GM23338 (cell line): Measurements from ENCODE around the gene SRSF5. TPM values are rescaled to one million over a fixed set of nuclear protein-coding genes. Genes with fewer than 3 reads are reported as not detected.

ENCODE experiments used
- ATAC-seq: fragments of 200-7000 bp; cut with Tn5 transposase; 3 replicates; pipeline ENCODE4 v1.9.1; 2020
- DNase-seq: peaks from one replicate; pipeline ENCODE4 v3.0.0-alpha.2; 2015; ENCODE audit warnings: low spot score
- H2AFZ ChIP-seq: fragments of 200-600 bp; sonication (generic); 2 replicates; pipeline ENCODE4 v1.8.0; 2016; ENCODE audit warnings: antibody characterized with exemption, mild to moderate bottlenecking, moderate library complexity
- H3F3A ChIP-seq: fragments of 200-600 bp; sonication (generic); replicated peaks from 2 replicates; pipeline ENCODE4 v1.8.0; 2017; ENCODE audit warnings: antibody characterized with exemption, mixed run types, low read depth
- H3K27ac ChIP-seq: fragments of 200-600 bp; sonication (generic); 2 replicates; pipeline ENCODE4 v1.6.1; 2016; ENCODE audit warnings: low read depth
- H3K27me3 ChIP-seq: fragments of 200-600 bp; sonication (generic); 2 replicates; pipeline ENCODE4 v1.8.0; 2016; ENCODE audit warnings: mild to moderate bottlenecking, mixed run types, moderate library complexity; ENCODE audit not compliant: insufficient read depth
- H3K36me3 ChIP-seq: fragments of 200-600 bp; sonication (generic); 2 replicates; pipeline ENCODE4 v1.8.0; 2016; ENCODE audit warnings: mild to moderate bottlenecking; ENCODE audit not compliant: insufficient read depth
- H3K4me1 ChIP-seq: fragments of 200-600 bp; sonication (generic); 2 replicates; pipeline ENCODE4 v1.8.0; 2016; ENCODE audit warnings: mild to moderate bottlenecking, moderate library complexity; ENCODE audit not compliant: insufficient read depth
- H3K4me2 ChIP-seq: fragments of 200-600 bp; sonication (generic); 2 replicates; pipeline ENCODE4 v1.7.1; 2017; ENCODE audit warnings: mixed run types
- H3K4me3 ChIP-seq: fragments of 200-600 bp; sonication (generic); 2 replicates; pipeline ENCODE4 v1.6.1; 2016; ENCODE audit warnings: mixed run types
- H3K79me2 ChIP-seq: fragments of 200-600 bp; sonication (generic); replicated peaks from 2 replicates; pipeline ENCODE4 v1.8.0; 2017; ENCODE audit warnings: mild to moderate bottlenecking; ENCODE audit not compliant: insufficient read depth
- H3K9me2 ChIP-seq: fragments of 200-600 bp; sonication (generic); 2 replicates; pipeline ENCODE4 v1.8.0; 2017; ENCODE audit not compliant: insufficient read depth
- H4K20me1 ChIP-seq: fragments of 200-600 bp; sonication (generic); replicated peaks from 2 replicates; pipeline ENCODE4 v1.8.0; 2017; ENCODE audit warnings: mild to moderate bottlenecking; ENCODE audit not compliant: insufficient read depth
- H3K27ac Mint-ChIP-seq: 2 replicates; pipeline ENCODE4 v1.8.0; 2020; ENCODE audit warnings: inconsistent platforms, mild to moderate bottlenecking, moderate library complexity, mixed read lengths
- H3K27me3 Mint-ChIP-seq: 3 replicates; pipeline ENCODE4 v1.8.0; 2022; ENCODE audit warnings: low read depth, mild to moderate bottlenecking, moderate library complexity, mixed read lengths, inconsistent platforms; ENCODE audit not compliant: insufficient read depth, poor library complexity
- H3K36me3 Mint-ChIP-seq: 3 replicates; pipeline ENCODE4 v1.8.0; 2021; ENCODE audit warnings: low read depth, mild to moderate bottlenecking, inconsistent platforms, moderate library complexity, mixed read lengths
- H3K4me1 Mint-ChIP-seq: 3 replicates; pipeline ENCODE4 v1.8.0; 2020; ENCODE audit warnings: mild to moderate bottlenecking, inconsistent platforms, mixed read lengths
- H3K4me3 Mint-ChIP-seq: 3 replicates; pipeline ENCODE4 v1.8.0; 2021; ENCODE audit warnings: moderate library complexity, mild to moderate bottlenecking, inconsistent platforms, mixed read lengths
- H3K9me3 Mint-ChIP-seq: 3 replicates; pipeline ENCODE4 v1.8.0; 2020; ENCODE audit warnings: moderate library complexity, mild to moderate bottlenecking, inconsistent platforms, mixed read lengths
- CREB1 ChIP-seq: fragments of 250-450 bp; sonication (Bioruptor Pico); IDR thresholded peaks from 2 replicates; pipeline ENCODE4 v1.5.0; 2020; ENCODE audit warnings: low read depth, mild to moderate bottlenecking, moderate library complexity
- CTCF ChIP-seq, 2 experiments: fragments of 200-600 bp in 1 of 2; sonication (generic) in 1 of 2; conservative IDR thresholded peaks; 2 replicates each; pipeline versions ENCODE4 v1.5.1 to v1.6.1; 2016 to 2017; ENCODE audit warnings: antibody characterized with exemption in 2 of 2, low read depth in 2 of 2, mild to moderate bottlenecking in 2 of 2, moderate library complexity in 1 of 2
- EZH2 ChIP-seq: fragments of 200-600 bp; sonication (generic); IDR thresholded peaks from one replicate; pipeline ENCODE4 v1.8.0; 2017; ENCODE audit warnings: antibody characterized with exemption, mild to moderate bottlenecking, low read depth; ENCODE audit not compliant: unreplicated experiment
- EZH2phosphoT487 ChIP-seq: fragments of 200-600 bp; sonication (generic); IDR thresholded peaks from one replicate; pipeline ENCODE4 v1.8.1; 2018; ENCODE audit warnings: antibody characterized with exemption; ENCODE audit not compliant: unreplicated experiment
- JUNB ChIP-seq: IDR thresholded peaks from one replicate; pipeline ENCODE4 v1.6.1; 2016; ENCODE audit warnings: antibody characterized with exemption; ENCODE audit not compliant: unreplicated experiment
- NANOG ChIP-seq: IDR thresholded peaks from 2 replicates; pipeline ENCODE4 v1.6.1; 2016; ENCODE audit warnings: antibody characterized with exemption, borderline replicate concordance
- POLR2AphosphoS5 ChIP-seq: IDR thresholded peaks from 2 replicates; pipeline ENCODE4 v1.6.1; 2016; ENCODE audit warnings: antibody characterized with exemption, low read depth
- STAT1 ChIP-seq: IDR thresholded peaks from one replicate; pipeline ENCODE4 v1.6.1; 2016; ENCODE audit warnings: antibody characterized with exemption; ENCODE audit not compliant: unreplicated experiment
- ZNF114 ChIP-seq: fragments of 250-450 bp; sonication (Bioruptor Pico); IDR thresholded peaks from 2 replicates; pipeline ENCODE4 v1.5.0; 2020; ENCODE audit warnings: mild to moderate bottlenecking, moderate library complexity
- ZNF331 ChIP-seq: fragments of 250-450 bp; sonication (Bioruptor Pico); IDR thresholded peaks from 2 replicates; pipeline ENCODE4 v1.5.0; 2020; ENCODE audit warnings: low read depth, mild to moderate bottlenecking, moderate library complexity
- polyA plus RNA-seq: library from polyadenylated mRNA; unstranded; fragments of >200 nt; fragmentation: Nextera tagmentation; extraction: Ambion mirVana; gene quantifications from 2 replicates; pipeline ENCODE4 v1.2.1, GENCODE V29; 2016
- total RNA-seq: library from RNA; depleted of rRNA; stranded (reverse); fragments of >200 nt; shearing (Covaris generic); gene quantifications from 2 replicates; pipeline ENCODE4 v1.2.3, GENCODE V29; 2014
- TF ChIP-seq, protein P1 (sequence below): IDR thresholded peaks from one replicate; pipeline ENCODE4 v1.6.1; 2018; ENCODE audit warnings: antibody characterized with exemption; ENCODE audit not compliant: unreplicated experiment
- TF ChIP-seq, protein P2 (sequence below): IDR thresholded peaks from 2 replicates; pipeline ENCODE4 v1.6.1; 2016; ENCODE audit warnings: antibody characterized with exemption
- TF ChIP-seq, protein P3 (sequence below): fragments of 250-450 bp; sonication (Bioruptor Pico); IDR thresholded peaks from 2 replicates; pipeline ENCODE4 v1.5.0; 2020; ENCODE audit warnings: mild to moderate bottlenecking, moderate library complexity

SRSF5 gene
- total and polyA plus RNA-seq, 2 experiments from 2014 or later = 172 to 389 TPM

- Histone ChIP-seq H3K27ac (no peak overlapping the region), H3K9me2 (peaks cover 6% of the 10 kb centered on the region; the same call in 1 of the 2 replicates), H3K79me2 (no peaks in the 10 kb centered on the region), H3K36me3 (no peaks in the 10 kb centered on the region), H3K27me3 (no peaks in the 10 kb centered on the region), H3K4me1 (no peaks in the 10 kb centered on the region), H4K20me1 (no peaks in the 10 kb centered on the region), H3K4me2 (no peak overlapping the region), H3F3A (no peaks in the 10 kb centered on the region), H3K4me3 (no peak overlapping the region), H2AFZ (no peak overlapping the region)
- no peak for DNase-seq
- ATAC-seq = no peak
- Mint-ChIP-seq H3K27me3 (no peaks in the 10 kb centered on the region), H3K4me1 (no peaks in the 10 kb centered on the region), H3K4me3 (no peak overlapping the region), H3K9me3 (0 out of 3 replicates have a peak, but pooled peaks cover 10% of the 10 kb centered on the region), H3K27ac (no peak overlapping the region), H3K36me3 (no peaks in the 10 kb centered on the region)
- TF ChIP-seq, protein P1, sequence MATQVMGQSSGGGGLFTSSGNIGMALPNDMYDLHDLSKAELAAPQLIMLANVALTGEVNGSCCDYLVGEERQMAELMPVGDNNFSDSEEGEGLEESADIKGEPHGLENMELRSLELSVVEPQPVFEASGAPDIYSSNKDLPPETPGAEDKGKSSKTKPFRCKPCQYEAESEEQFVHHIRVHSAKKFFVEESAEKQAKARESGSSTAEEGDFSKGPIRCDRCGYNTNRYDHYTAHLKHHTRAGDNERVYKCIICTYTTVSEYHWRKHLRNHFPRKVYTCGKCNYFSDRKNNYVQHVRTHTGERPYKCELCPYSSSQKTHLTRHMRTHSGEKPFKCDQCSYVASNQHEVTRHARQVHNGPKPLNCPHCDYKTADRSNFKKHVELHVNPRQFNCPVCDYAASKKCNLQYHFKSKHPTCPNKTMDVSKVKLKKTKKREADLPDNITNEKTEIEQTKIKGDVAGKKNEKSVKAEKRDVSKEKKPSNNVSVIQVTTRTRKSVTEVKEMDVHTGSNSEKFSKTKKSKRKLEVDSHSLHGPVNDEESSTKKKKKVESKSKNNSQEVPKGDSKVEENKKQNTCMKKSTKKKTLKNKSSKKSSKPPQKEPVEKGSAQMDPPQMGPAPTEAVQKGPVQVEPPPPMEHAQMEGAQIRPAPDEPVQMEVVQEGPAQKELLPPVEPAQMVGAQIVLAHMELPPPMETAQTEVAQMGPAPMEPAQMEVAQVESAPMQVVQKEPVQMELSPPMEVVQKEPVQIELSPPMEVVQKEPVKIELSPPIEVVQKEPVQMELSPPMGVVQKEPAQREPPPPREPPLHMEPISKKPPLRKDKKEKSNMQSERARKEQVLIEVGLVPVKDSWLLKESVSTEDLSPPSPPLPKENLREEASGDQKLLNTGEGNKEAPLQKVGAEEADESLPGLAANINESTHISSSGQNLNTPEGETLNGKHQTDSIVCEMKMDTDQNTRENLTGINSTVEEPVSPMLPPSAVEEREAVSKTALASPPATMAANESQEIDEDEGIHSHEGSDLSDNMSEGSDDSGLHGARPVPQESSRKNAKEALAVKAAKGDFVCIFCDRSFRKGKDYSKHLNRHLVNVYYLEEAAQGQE = no peak
- TF ChIP-seq JUNB (no peak), CTCF (conservative IDR thresholded peaks at IDR 0.05; ENCODE audit: low read depth in 2 of 2) (no peak), CREB1 (CRISPR knock-in tag) (no peak), EZH2phosphoT487 (no peak), EZH2 (no peak), NANOG (no peak), STAT1 (no peak), ZNF114 (CRISPR knock-in tag) (no peak), ZNF331 (CRISPR knock-in tag) (no peak), POLR2AphosphoS5 (no peak)
- TF ChIP-seq, protein P2, sequence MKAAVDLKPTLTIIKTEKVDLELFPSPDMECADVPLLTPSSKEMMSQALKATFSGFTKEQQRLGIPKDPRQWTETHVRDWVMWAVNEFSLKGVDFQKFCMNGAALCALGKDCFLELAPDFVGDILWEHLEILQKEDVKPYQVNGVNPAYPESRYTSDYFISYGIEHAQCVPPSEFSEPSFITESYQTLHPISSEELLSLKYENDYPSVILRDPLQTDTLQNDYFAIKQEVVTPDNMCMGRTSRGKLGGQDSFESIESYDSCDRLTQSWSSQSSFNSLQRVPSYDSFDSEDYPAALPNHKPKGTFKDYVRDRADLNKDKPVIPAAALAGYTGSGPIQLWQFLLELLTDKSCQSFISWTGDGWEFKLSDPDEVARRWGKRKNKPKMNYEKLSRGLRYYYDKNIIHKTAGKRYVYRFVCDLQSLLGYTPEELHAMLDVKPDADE = no peak
- TF ChIP-seq, protein P3, sequence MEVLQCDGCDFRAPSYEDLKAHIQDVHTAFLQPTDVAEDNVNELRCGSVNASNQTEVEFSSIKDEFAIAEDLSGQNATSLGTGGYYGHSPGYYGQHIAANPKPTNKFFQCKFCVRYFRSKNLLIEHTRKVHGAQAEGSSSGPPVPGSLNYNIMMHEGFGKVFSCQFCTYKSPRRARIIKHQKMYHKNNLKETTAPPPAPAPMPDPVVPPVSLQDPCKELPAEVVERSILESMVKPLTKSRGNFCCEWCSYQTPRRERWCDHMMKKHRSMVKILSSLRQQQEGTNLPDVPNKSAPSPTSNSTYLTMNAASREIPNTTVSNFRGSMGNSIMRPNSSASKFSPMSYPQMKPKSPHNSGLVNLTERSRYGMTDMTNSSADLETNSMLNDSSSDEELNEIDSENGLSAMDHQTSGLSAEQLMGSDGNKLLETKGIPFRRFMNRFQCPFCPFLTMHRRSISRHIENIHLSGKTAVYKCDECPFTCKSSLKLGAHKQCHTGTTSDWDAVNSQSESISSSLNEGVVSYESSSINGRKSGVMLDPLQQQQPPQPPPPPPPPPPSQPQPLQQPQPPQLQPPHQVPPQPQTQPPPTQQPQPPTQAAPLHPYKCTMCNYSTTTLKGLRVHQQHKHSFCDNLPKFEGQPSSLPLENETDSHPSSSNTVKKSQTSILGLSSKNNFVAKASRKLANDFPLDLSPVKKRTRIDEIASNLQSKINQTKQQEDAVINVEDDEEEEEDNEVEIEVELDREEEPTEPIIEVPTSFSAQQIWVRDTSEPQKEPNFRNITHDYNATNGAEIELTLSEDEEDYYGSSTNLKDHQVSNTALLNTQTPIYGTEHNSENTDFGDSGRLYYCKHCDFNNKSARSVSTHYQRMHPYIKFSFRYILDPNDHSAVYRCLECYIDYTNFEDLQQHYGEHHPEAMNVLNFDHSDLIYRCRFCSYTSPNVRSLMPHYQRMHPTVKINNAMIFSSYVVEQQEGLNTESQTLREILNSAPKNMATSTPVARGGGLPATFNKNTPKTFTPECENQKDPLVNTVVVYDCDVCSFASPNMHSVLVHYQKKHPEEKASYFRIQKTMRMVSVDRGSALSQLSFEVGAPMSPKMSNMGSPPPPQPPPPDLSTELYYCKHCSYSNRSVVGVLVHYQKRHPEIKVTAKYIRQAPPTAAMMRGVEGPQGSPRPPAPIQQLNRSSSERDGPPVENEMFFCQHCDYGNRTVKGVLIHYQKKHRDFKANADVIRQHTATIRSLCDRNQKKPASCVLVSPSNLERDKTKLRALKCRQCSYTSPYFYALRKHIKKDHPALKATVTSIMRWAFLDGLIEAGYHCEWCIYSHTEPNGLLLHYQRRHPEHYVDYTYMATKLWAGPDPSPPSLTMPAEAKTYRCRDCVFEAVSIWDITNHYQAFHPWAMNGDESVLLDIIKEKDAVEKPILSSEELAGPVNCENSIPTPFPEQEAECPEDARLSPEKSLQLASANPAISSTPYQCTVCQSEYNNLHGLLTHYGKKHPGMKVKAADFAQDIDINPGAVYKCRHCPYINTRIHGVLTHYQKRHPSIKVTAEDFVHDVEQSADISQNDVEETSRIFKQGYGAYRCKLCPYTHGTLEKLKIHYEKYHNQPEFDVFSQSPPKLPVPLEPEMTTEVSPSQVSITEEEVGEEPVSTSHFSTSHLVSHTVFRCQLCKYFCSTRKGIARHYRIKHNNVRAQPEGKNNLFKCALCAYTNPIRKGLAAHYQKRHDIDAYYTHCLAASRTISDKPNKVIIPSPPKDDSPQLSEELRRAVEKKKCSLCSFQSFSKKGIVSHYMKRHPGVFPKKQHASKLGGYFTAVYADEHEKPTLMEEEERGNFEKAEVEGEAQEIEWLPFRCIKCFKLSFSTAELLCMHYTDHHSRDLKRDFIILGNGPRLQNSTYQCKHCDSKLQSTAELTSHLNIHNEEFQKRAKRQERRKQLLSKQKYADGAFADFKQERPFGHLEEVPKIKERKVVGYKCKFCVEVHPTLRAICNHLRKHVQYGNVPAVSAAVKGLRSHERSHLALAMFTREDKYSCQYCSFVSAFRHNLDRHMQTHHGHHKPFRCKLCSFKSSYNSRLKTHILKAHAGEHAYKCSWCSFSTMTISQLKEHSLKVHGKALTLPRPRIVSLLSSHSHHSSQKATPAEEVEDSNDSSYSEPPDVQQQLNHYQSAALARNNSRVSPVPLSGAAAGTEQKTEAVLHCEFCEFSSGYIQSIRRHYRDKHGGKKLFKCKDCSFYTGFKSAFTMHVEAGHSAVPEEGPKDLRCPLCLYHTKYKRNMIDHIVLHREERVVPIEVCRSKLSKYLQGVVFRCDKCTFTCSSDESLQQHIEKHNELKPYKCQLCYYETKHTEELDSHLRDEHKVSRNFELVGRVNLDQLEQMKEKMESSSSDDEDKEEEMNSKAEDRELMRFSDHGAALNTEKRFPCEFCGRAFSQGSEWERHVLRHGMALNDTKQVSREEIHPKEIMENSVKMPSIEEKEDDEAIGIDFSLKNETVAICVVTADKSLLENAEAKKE = no peak
These were observed 44.4 kb downstream of the SRSF5 start for GRCh38 chr14:69811227-69811867.
